Activated naive CD8-positive, alpha-beta T cell treated with anti-CD3 and anti-CD28 coated beads, Interleukin-2, amount 10 ng/mL, durations not matched to agents 7 days and 5 days (primary cell): Measurements from ENCODE around the gene PRDM16. TPM values are rescaled to one million over a fixed set of nuclear protein-coding genes. Genes with fewer than 3 reads are reported as not detected.
"Not testable (repeated sequence)": the region's sequence is repeated elsewhere in the genome, so short reads cannot be mapped to it uniquely, and the experiment has no call there.

Experiments
- ATAC-seq: fragments of 150-1000 bp; cut with Tn5 transposase; one replicate; pipeline ENCODE4 v1.10.0; 2021; ENCODE audit warnings: low read depth, moderate library complexity
- POLR2A ChIA-PET: fragments of 350-600 bp; sonication (Branson Sonifier 250); formaldehyde crosslinking; loops from one replicate; lab custom pipeline; 2021; ENCODE audit warnings: antibody characterized with exemption; lab: Charles Lee
- DNase-seq: peaks from one replicate; pipeline ENCODE4 v3.0.0; 2021
- H3K27ac Mint-ChIP-seq: one replicate; pipeline ENCODE4 v1.8.0; 2022; ENCODE audit warnings: mild to moderate bottlenecking, mixed read lengths
- H3K27me3 Mint-ChIP-seq: one replicate; pipeline ENCODE4 v1.8.0; 2022; ENCODE audit warnings: mild to moderate bottlenecking, moderate library complexity, mixed read lengths
- H3K36me3 Mint-ChIP-seq: one replicate; pipeline ENCODE4 v1.8.0; 2021; ENCODE audit warnings: mild to moderate bottlenecking, mixed read lengths
- H3K4me1 Mint-ChIP-seq: one replicate; pipeline ENCODE4 v1.8.0; 2021; ENCODE audit warnings: mixed read lengths
- H3K4me3 Mint-ChIP-seq: one replicate; pipeline ENCODE4 v1.8.0; 2022; ENCODE audit warnings: mild to moderate bottlenecking, moderate library complexity, mixed read lengths
- H3K9me3 Mint-ChIP-seq: one replicate; pipeline ENCODE4 v1.8.0; 2021; ENCODE audit warnings: mixed read lengths
- total RNA-seq, 2 experiments: library from RNA; stranded (reverse); gene quantifications; one replicate each; pipeline ENCODE4 v1.2.3, GENCODE V29; 2021

Gene PRDM16
- total RNA-seq, 2 experiments from 2014 or later, result not detected

DNA sequence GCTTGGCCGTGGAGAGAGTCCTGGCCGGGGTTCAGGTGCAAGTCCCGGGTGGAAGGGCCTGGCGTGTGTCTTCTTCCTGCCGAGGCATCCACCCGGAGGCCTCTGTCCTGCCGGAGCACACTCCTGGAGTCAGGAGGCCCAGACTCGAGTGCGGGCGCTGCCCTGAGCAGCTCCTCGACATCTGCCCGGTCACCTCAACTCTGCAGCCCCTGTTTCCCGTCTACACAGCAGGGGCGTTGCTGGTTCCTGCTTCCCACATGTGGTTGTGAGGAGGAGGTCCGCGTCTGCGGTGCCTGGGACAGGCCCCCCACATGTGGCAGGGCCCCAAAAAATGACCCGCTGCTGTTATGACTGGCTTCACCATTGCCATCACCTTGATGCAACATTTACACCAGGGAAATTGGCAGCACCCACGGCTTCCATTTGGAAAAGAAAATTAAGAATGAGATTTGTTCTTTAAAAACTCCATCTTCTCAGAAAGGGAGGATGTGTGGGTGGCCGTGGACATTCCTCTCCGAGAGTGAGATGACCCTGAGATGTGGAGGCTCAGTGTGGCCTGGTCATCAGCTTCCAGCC is 169.8 kb downstream of the PRDM16 start:
- ATAC-seq, result no peak
- POLR2A ChIA-PET, result no interaction called here
- Mint-ChIP-seq H3K4me1 (no peaks in the 10 kb centered on the region), H3K27me3 (no peaks in the 10 kb centered on the region), H3K9me3 (no peaks in the 10 kb centered on the region), H3K27ac (no peak overlapping the region), H3K36me3 (no peaks in the 10 kb centered on the region), H3K4me3 (no peak overlapping the region)
- no peak for DNase-seq

DNA sequence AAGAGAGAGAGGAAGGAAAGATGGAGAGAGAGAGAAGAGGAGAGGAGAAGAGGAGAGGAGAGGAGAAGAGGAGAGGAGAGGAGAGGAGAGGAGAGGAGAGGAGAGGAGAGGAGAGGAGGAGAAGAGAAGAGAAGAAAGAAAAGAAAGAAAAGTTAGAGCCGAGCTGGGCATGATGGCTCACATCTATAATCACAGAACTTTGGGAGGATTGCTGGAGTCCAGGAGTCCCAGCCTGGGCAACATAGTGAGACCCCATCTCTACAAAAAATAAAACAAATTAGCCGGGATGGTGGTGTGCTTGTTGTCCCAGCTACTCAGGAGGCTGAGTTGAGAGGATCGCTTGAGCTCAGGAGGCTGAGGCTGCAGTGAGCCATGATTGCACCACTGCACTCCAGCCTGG is 171.0 kb downstream of the PRDM16 start:
- H3K4me1 Mint-ChIP-seq, H3K4me3 Mint-ChIP-seq, H3K27ac Mint-ChIP-seq, H3K27me3 Mint-ChIP-seq, DNase-seq, H3K9me3 Mint-ChIP-seq, ATAC-seq, POLR2A ChIA-PET, H3K36me3 Mint-ChIP-seq: not testable (repeated sequence)

DNA sequence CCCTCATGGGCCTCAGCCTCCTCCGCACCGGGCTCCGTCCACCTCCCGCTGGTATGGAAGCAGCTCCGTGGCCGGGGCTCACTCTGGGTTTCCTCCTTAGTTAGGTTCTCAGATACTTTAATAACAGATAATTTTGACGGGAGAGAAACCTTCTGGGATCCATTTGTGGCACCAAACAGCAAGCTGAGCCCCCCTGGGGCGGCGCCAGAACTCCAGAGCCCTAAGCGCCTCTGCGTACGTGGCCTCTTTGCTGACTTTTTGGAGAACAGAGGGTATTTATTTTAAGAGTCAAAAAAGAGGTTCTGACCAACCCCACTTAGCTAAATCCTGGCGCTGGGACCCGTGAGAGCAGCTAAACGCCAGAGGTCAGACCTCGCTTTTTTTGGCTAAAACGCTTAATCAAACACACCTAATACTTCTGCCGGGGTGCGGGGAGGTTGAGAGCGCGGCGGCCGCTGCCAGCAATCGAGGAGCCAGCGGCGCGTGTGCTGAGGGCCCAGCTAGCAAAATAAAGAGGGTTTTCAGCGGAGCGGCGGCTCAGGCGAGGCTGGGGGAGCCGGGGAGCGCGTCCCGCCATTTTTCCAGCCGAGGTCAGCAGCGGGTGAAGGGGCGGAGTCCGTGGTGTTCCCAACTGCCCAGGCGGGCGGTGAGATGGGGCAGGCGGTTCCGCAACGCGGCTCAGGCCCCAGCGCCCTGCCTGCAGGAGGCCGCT is 171.7 kb downstream of the PRDM16 start:
- DNase-seq, result no peak
- POLR2A ChIA-PET, result no interaction called here
- H3K27ac Mint-ChIP-seq, result no peak overlapping the region
- H3K27me3 Mint-ChIP-seq, result peaks cover under 1% of the 10 kb centered on the region
- H3K36me3 Mint-ChIP-seq, result no peaks in the 10 kb centered on the region
- no peaks in the 10 kb centered on the region for H3K9me3 Mint-ChIP-seq
- no peaks in the 10 kb centered on the region for H3K4me1 Mint-ChIP-seq
- ATAC-seq, result no peak
- no peak overlapping the region for H3K4me3 Mint-ChIP-seq

DNA sequence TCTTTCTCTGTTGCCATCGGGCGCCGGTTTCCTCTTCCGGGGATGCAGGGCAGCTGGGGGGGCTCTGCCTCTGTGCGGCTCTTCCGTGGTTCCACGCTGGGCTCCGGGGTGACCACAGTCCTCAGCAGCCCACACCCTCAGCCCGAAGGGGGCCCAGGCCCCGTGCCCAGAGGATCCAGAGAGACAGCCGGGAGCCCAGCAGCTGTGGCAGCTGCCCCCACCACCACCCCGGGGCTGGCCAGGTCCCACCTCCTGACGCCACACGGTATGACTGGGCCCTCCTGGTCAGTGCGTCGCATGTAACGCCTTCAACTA is 172.2 kb downstream of the PRDM16 start:
- POLR2A ChIA-PET, result no interaction called here

DNA sequence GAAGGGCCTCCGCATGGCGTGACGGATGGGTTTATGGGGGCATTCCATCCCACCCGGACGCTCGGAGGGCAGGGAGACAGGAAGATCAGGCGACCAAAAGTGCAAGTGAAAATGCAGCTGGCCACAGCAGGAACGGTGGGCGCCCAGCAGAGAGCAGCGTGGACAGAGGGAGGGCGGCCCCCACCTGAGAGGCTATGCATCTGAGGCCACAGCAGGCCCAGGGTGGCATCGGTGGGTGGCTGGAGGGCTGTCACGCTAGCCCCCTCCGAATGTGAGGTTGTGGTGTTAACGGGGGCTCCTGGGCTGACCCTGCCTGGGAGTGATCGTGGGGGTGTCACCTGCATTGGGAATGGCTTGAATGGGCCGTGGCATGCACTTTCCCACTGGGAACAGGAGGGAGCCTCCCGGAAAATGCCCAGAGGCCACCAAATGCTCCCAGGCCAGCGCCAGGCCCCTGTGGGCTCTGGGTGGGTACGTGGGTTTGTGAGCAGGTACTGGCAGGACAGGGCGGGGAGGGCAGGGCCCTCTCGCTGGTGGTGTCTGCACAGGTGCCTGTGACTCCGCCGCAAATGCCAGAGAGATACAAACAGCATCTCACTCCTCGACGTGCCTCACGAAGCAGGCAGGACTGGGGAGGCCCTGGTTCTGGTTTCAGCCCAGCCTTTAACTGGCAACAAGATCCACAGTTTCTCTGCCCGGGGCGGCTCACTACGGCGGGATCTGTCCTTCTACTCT is 172.8 kb downstream of the PRDM16 start:
- POLR2A ChIA-PET, result no interaction called here
- DNase-seq (no peak), ATAC-seq (no peak)
- Mint-ChIP-seq H3K4me1 (no peaks in the 10 kb centered on the region), H3K27me3 (peaks cover 2% of the 10 kb centered on the region), H3K9me3 (no peaks in the 10 kb centered on the region), H3K4me3 (no peak overlapping the region), H3K36me3 (no peaks in the 10 kb centered on the region), H3K27ac (peak overlapping the region; percentile 38)

More for the DNA sequence above, 172.2 kb downstream of the PRDM16 start:
- no peak overlapping the region for H3K4me3 Mint-ChIP-seq
- H3K4me1 Mint-ChIP-seq, result no peaks in the 10 kb centered on the region
- H3K9me3 Mint-ChIP-seq, result no peaks in the 10 kb centered on the region
- no peaks in the 10 kb centered on the region for H3K36me3 Mint-ChIP-seq
- peaks cover 2% of the 10 kb centered on the region for H3K27me3 Mint-ChIP-seq
- H3K27ac Mint-ChIP-seq, result peak overlapping the region; percentile 38
- DNase-seq (no peak), ATAC-seq (no peak)

DNA sequence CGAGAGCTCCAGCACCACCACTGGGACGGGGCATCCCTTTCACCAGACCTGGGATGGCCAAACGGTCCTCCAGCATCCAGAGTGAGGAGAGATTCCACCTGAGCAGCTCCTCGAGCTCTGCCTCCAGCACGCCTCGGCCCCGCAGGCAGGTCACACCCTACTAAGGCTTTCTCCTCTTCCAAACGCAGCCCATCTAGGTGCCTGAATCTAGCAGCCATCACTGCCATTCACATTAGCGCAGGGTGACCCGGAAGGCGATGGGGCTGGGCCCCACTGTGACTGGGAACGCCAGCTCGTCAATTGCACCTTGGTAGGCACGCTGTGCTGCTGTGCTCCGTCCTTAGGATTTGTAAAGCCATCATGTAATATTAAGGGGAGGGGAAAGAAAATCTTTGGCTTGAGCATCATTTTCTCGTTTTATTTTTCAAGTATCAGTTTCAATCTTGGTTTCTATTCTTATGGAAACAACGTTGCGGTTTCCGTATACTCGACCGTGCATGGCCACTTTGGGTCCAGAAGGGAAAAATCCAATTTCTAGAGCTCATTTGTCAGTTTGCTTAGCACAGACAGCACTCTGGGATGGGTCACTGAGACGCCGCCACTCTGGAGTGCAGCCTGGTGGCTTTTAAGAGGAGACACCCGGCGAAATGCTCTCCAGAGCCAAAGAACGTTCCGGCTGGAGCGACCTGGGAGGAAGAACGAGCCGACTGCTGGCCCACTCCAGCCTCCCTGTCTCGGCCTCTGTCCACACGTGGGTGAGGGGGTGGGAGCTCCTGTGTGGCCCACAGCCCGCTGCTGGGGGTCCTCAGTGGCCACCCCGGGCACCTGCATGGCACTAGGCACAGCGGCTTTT is 173.6 kb downstream of the PRDM16 start:
- Mint-ChIP-seq H3K27ac (no peak overlapping the region), H3K4me3 (no peak overlapping the region), H3K27me3 (peaks cover 4% of the 10 kb centered on the region), H3K36me3 (no peaks in the 10 kb centered on the region), H3K4me1 (no peaks in the 10 kb centered on the region), H3K9me3 (no peaks in the 10 kb centered on the region)
- DNase-seq, result no peak
- POLR2A ChIA-PET, result no interaction called here
- ATAC-seq, result no peak

DNA sequence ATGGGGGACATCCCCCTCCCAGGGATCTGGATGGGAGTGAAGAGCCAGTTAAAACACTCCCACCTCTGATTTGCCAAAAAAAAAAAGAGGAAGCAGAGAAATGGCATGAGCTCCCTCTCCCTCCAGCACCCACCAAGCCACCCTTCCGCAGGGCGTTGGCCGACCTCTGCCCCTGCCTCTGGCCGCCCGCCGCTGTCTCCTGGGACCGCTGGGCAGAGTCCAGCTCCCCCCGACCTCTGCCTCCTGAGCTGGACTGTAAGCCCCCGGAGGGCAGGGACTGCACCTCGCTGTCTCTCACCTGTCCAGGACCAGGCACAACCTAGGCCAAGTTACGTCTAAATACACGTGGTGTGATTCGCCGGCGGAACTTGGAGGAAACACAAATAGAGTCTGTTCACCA is 174.3 kb downstream of the PRDM16 start:
- Mint-ChIP-seq H3K9me3 (no peaks in the 10 kb centered on the region), H3K4me3 (no peak overlapping the region), H3K4me1 (no peaks in the 10 kb centered on the region), H3K36me3 (no peaks in the 10 kb centered on the region), H3K27me3 (peaks cover 9% of the 10 kb centered on the region), H3K27ac (no peak overlapping the region)
- POLR2A ChIA-PET, result no interaction called here
- no peak for ATAC-seq
- no peak for DNase-seq

DNA sequence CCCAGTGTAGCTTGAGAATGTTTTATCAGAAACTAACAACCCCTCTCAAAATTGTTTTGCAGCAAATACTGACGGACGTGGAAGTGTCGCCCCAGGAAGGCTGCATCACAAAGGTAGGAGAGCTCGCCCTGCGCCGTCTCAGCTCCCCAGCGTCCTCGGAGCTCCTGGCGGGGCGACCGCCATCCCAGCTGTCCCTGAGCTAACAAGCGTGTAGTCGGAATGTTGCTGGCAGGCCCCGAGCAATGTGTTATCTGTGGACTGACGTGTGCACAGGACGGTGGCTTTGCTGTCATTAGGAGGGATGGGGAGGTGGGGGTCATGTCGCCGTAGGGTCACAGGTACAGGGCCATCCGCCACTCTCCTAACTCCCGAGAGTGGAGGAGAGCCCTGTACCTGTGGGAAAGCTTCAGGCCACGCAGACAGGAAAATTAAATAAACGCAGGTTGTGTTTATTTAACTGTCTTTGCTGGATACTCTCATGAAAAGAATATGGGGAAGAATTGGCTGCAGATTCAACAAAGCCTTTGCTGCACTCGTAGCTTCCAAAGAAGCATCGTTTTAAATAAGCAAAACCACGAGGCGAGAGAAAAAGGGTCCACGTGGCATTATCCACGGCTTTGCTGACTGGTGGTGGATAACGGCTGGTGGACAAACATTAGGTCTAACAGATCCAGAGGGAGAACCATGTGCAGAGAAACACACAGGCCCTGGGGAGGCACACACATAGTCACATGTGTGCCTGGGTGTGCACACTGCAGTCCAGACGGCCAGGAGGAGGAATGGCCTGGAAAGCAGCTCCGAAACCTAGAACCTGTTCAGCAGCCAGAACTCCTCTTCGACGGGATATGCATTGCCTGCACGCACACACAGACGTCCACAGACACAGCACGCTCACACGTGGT is 175.3 kb downstream of the PRDM16 start:
- peaks cover 16% of the 10 kb centered on the region for H3K27me3 Mint-ChIP-seq
- no peaks in the 10 kb centered on the region for H3K4me1 Mint-ChIP-seq
- no peak overlapping the region for H3K27ac Mint-ChIP-seq
- H3K9me3 Mint-ChIP-seq, result no peaks in the 10 kb centered on the region
- no peak for ATAC-seq
- H3K4me3 Mint-ChIP-seq, result no peak overlapping the region
- H3K36me3 Mint-ChIP-seq, result no peaks in the 10 kb centered on the region
- POLR2A ChIA-PET, result no interaction called here
- no peak for DNase-seq

DNA sequence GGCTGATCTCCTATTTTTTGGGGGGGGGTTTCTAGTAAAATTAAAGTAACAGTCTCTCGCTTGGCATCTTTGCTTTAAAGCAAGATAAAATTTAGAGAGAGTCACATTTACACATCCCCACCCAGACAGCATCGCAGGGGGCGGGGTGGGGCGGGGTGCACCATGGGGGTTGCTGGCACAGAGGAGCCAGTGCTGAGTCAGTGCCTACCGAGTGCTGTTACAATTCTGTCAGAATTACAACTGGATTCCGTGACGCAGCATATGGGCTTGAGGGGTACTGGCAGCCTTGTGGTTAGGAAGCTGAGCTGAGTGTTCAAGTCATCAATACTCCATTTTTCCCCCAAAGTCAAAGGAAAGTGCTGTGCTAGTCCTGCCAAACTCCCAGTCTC is 175.9 kb downstream of the PRDM16 start:
- Mint-ChIP-seq H3K27ac (no peak overlapping the region), H3K9me3 (no peaks in the 10 kb centered on the region), H3K4me1 (no peaks in the 10 kb centered on the region), H3K4me3 (no peak overlapping the region), H3K36me3 (no peaks in the 10 kb centered on the region), H3K27me3 (peaks cover 19% of the 10 kb centered on the region)
- DNase-seq, result no peak
- POLR2A ChIA-PET, result no interaction called here
- no peak for ATAC-seq

DNA sequence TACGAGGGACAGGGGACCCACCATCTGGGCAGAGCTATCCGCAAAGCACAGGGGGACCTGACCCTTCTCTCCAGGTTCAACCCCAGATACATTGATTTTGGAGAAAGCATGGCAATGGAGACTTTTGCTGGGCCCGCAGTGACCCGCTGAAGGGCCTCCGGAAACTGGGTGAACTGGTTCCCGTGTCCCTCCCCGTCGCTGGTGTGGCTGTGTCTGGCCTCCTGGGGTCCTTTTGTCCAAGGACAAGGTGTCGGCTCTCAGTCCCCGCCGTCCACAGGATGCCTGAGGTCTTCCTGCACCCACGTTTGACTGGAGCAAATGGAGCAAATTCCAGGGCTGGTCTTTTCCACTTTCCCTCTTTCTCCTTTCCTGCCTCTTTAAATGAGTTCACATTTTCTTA is 176.3 kb downstream of the PRDM16 start:
- ATAC-seq, result no peak
- Mint-ChIP-seq H3K27ac (no peak overlapping the region), H3K27me3 (peaks cover 19% of the 10 kb centered on the region), H3K4me3 (no peak overlapping the region), H3K9me3 (no peaks in the 10 kb centered on the region), H3K4me1 (no peaks in the 10 kb centered on the region), H3K36me3 (no peaks in the 10 kb centered on the region)
- POLR2A ChIA-PET, result no interaction called here
- no peak for DNase-seq

DNA sequence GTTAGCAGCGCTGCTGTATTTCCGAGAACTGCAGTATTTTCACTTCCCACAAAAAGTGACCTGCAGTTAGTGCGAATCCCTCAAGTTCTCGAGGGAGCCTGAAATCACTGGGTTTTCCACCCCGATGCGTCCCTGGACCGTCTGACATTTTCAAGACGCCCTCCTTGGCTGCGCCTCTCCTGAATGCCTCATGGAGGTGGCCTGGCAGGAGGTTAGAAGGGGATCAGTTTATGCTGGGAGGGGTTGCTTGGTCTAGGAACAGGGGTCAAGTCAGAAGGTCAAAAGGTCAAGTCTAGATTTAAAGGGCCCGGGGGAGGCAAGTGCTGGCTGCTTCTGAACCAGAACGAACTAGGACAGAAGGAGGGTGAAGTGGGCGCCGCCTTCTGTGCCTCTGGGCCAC is 176.8 kb downstream of the PRDM16 start:
- Mint-ChIP-seq H3K4me1 (no peaks in the 10 kb centered on the region), H3K27ac (no peak overlapping the region), H3K27me3 (peaks cover 19% of the 10 kb centered on the region), H3K36me3 (no peaks in the 10 kb centered on the region), H3K4me3 (no peak overlapping the region), H3K9me3 (no peaks in the 10 kb centered on the region)
- POLR2A ChIA-PET, result no interaction called here
- DNase-seq (no peak), ATAC-seq (no peak)

DNA sequence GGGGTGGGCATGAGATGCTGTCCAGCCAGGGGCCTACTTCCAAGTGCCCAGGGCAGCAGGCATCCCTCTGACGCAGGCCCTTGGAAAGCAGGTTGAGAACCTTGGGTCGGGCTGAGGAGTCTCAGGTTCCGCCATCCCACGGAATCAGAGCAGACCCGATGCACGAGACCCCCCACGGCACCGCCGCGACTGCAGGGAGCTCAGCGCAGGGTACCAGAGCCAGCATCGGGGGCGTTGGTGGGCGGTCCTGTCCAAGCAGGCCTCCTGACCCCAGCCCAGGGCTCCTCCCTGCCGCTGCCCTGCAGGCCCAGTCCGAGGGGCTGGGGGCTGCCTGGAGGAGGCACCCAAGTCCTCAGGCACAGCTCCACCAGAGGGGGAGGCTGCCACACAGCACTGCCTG is 177.2 kb downstream of the PRDM16 start:
- H3K36me3 Mint-ChIP-seq, result no peaks in the 10 kb centered on the region
- POLR2A ChIA-PET, result no interaction called here
- ATAC-seq (no peak), DNase-seq (no peak)
- H3K4me1 Mint-ChIP-seq, result no peaks in the 10 kb centered on the region
- H3K9me3 Mint-ChIP-seq, result no peaks in the 10 kb centered on the region
- H3K27me3 Mint-ChIP-seq, result peaks cover 19% of the 10 kb centered on the region
- no peak overlapping the region for H3K27ac Mint-ChIP-seq
- H3K4me3 Mint-ChIP-seq, result no peak overlapping the region
